Brain microvascular endothelial cell (primary cell): ENCODE measurements around the gene FUT7.

Experiments
- DNase-seq: peaks from one replicate; pipeline ENCODE4 v3.0.0-alpha.2; 2020
- H3K27ac ChIP-seq: fragments of 250-450 bp; sonication (Bioruptor Pico); 2 replicates; pipeline ENCODE4 v1.5.1; 2020; ENCODE audit warnings: mild to moderate bottlenecking, moderate library complexity
- H3K27me3 ChIP-seq: fragments of 250-450 bp; sonication (Bioruptor Pico); replicated peaks from 2 replicates; pipeline ENCODE4 v1.5.1; 2020; ENCODE audit warnings: mild to moderate bottlenecking
- H3K36me3 ChIP-seq: fragments of 250-450 bp; sonication (Bioruptor Pico); replicated peaks from 2 replicates; pipeline ENCODE4 v1.5.1; 2020; ENCODE audit warnings: mild to moderate bottlenecking
- H3K4me3 ChIP-seq: 2 replicates; pipeline ENCODE4 v1.5.1; 2011; ENCODE audit warnings: low read depth, mild to moderate bottlenecking, control low read depth, low read length, moderate library complexity
- CTCF ChIP-seq: IDR thresholded peaks from 2 replicates; pipeline ENCODE4 v1.5.1; 2011; ENCODE audit warnings: low read depth, mild to moderate bottlenecking, moderate library complexity, low read length, control low read depth, inconsistent platforms; ENCODE audit errors: missing control alignments
- in situ Hi-C: cut with HindIII; loops from 2 replicates; pipeline ENCODE4 v1.10.0; 2017; ENCODE audit warnings: low sequenced_read_pairs, low pct_ligation_motif_present

FUT7 gene

GRCh38 chr9:136996361-136997292 lies 35.3 kb downstream of the FUT7 start, which contains the start of gene CLIC3:
CLIC3 (minus strand) TSS chr9:136996568; CDS start chr9:136996543, 25 bp downstream.
- no peak within 1 kb of the TSS for H3K27ac ChIP-seq
- in situ Hi-C loops: no loop called here
- no peaks in the 10 kb centered on the region for H3K36me3 ChIP-seq
- no peak for TF ChIP-seq CTCF
- no peak for DNase-seq
- no peaks in the 10 kb centered on the region for H3K27me3 ChIP-seq
- H3K4me3 ChIP-seq: peak within 1 kb of the TSS; percentile 17

DNA sequence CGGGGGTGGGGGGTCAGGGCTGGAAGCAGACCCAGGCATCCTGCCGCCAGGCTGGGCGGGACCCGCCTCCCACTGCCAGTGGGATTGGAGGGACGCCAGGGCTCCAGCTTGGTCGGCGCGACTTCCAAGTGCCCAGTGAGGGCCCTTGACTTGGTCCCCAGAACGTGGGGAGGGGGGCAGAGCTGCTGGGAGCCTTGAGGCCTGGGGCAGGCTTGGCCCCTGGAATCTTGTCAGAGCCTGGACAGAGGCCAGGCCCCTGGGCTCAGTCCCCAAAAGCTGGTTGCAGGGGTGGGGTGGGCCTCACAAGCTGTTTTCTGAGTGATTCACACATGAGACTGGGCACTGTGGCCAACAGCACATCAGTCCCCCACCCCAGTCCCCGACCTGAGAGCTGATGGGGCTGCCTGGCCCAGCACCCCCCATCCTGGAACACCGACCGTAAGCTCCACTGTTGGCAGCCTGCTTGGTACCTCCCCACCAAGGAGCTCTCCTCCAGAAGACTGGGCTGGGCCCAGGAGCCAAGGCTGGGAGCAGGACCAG lies 36.0 kb downstream of the FUT7 start:
- Histone ChIP-seq H3K36me3 (no peaks in the 10 kb centered on the region), H3K27me3 (no peaks in the 10 kb centered on the region), H3K27ac (no peak overlapping the region), H3K4me3 (peak overlapping the region; percentile 6)
- no peak for TF ChIP-seq CTCF
- DNase-seq: no peak
- in situ Hi-C loops: no loop called here

DNA sequence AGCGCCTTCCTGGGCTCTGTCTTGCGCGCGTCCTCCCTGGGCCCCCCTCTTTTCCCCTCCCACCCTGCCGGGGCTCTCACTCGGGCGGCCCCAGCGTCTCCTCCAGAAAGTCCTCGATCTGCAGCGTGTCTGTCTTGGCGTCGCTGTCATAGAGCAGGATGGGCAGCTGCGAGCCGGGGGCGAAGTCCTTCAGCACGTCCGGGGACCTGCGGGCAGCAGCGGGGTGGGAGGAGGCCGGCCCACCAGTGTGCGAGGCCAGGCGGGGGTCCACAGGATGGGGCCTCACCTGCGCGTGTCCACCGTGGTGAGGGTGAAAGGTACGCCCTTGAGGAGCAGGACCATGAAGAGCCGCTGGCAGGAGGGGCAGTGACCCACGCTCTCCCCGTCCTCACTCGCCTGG lies 36.5 kb downstream of the FUT7 start:
- no peak for TF ChIP-seq CTCF
- DNase-seq: no peak
- Histone ChIP-seq H3K4me3 (peak overlapping the region; percentile 17), H3K27me3 (no peaks in the 10 kb centered on the region), H3K36me3 (no peaks in the 10 kb centered on the region), H3K27ac (no peak overlapping the region)
- in situ Hi-C loops: no loop called here

GRCh38 chr9:136994888-136995230 lies 37.0 kb downstream of the FUT7 start:
- in situ Hi-C loops: no loop called here

DNA sequence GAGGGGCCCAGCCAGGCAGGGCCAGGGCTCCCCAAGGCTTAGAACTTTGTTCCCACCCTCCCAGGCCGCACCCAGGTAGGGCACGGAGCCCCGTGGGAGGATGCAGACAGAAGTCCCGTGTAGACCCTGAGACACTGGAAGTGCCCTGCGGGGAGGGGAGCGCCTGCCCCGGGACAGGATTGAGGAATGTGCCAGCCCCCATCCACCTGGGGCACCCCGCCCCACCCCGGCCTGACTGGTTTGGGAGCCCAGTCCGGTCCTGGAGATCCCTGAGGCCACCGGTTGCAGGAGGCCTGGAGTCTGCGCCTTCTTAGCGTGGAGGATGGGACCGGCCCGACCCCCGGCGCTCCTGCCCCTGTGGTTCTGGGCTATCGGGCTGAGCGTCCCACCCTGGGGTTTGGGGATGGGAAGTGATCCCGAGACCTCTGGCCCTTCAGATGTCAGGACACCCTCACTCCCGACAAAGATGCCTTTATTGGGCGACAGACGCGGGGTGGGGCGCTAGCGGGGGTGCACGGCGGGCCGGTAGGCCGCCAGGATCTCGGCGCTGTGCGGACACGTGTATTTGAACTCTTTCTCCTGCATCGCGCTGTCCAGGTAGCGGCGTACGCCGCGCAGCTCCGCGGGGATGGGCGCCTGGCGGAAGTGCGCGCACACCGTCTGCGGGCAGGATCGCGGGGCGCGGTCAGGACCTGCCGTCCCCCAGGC lies 37.6 kb downstream of the FUT7 start:
- no peak overlapping the region for H3K4me3 ChIP-seq
- no peak overlapping the region for H3K27ac ChIP-seq
- H3K27me3 ChIP-seq: no peaks in the 10 kb centered on the region
- no peak for DNase-seq
- no peaks in the 10 kb centered on the region for H3K36me3 ChIP-seq
- in situ Hi-C loops: no loop called here
- no peak for TF ChIP-seq CTCF

More at GRCh38 chr9:136994888-136995230, 37.0 kb downstream of the FUT7 start:
- Histone ChIP-seq H3K4me3 (peak overlapping the region; percentile 9), H3K27me3 (no peaks in the 10 kb centered on the region), H3K36me3 (no peaks in the 10 kb centered on the region), H3K27ac (no peak overlapping the region)
- TF ChIP-seq CTCF: no peak
- no peak for DNase-seq
